GM21576 (cell line): ENCODE data around the gene RFX7.
A peak's percentile ranks its signal among the peaks of the same experiment; 100 is the strongest.
"Not testable (repeated sequence)": the region's sequence is repeated elsewhere in the genome, so short reads cannot be mapped to it uniquely, and the experiment has no call there.

Experiments used
- ATAC-seq: cut with Tn5 transposase; IDR thresholded peaks from one replicate; pipeline ENCODE4 v1.9.1; 2021; ENCODE audit warnings: mild to moderate bottlenecking, moderate library complexity; ENCODE audit not compliant: unreplicated experiment

The RFX7 gene

GRCh38 chr15:56207711-56208110 lies 36.0 kb downstream of the RFX7 start:
- peak; percentile 34 for ATAC-seq

- ATAC-seq = peak; percentile 78
These were observed 36.6 kb downstream of the RFX7 start for GRCh38 chr15:56207092-56207491.

GRCh38 chr15:56205061-56205876 lies 38.4 kb downstream of the RFX7 start:
- ATAC-seq = no peak

GRCh38 chr15:56203312-56203922 lies 40.3 kb downstream of the RFX7 start:
- ATAC-seq = not testable (repeated sequence)

GRCh38 chr15:56202701-56203100 lies 41.0 kb downstream of the RFX7 start:
- ATAC-seq = no peak

GRCh38 chr15:56199038-56199437 lies 44.6 kb downstream of the RFX7 start:
- ATAC-seq = peak; percentile 44

GRCh38 chr15:56194035-56194434 lies 49.6 kb downstream of the RFX7 start:
- no peak for ATAC-seq

GRCh38 chr15:56192659-56193442 lies 50.8 kb downstream of the RFX7 start:
- no peak for ATAC-seq

GRCh38 chr15:56187665-56188064 lies 56.0 kb downstream of the RFX7 start:
- ATAC-seq = no peak

- ATAC-seq = no peak
These were observed 57.7 kb downstream of the RFX7 start for GRCh38 chr15:56185980-56186379.

GRCh38 chr15:56184516-56184915 lies 59.2 kb downstream of the RFX7 start:
- ATAC-seq = no peak

GRCh38 chr15:56180851-56181250 lies 62.8 kb downstream of the RFX7 start:
- no peak for ATAC-seq

- no peak for ATAC-seq
These were observed 66.7 kb downstream of the RFX7 start for GRCh38 chr15:56176996-56177395.

- ATAC-seq = no peak
These were observed 67.9 kb downstream of the RFX7 start for GRCh38 chr15:56175788-56176187.

GRCh38 chr15:56174649-56175048 lies 69.0 kb downstream of the RFX7 start:
- no peak for ATAC-seq

GRCh38 chr15:56168394-56168793 lies 75.3 kb downstream of the RFX7 start:
- no peak for ATAC-seq

- ATAC-seq = no peak
These were observed 78.4 kb downstream of the RFX7 start for GRCh38 chr15:56165234-56165633.

- ATAC-seq = no peak
These were observed 82.7 kb downstream of the RFX7 start for GRCh38 chr15:56160966-56161365.

- no peak for ATAC-seq
These were observed 86.8 kb downstream of the RFX7 start for GRCh38 chr15:56156877-56157276.

- ATAC-seq = not testable (repeated sequence)
These were observed 88.4 kb downstream of the RFX7 start for GRCh38 chr15:56155278-56155677.

GRCh38 chr15:56154768-56155167 lies 88.9 kb downstream of the RFX7 start:
- not testable (repeated sequence) for ATAC-seq

- ATAC-seq = no peak
These were observed 93.5 kb downstream of the RFX7 start for GRCh38 chr15:56150204-56150603.
